HG02678 (cell line): ENCODE data around the gene MAMDC4.
"Not testable (repeated sequence)": the region's sequence is repeated elsewhere in the genome, so short reads cannot be mapped to it uniquely, and the experiment has no call there.

Source experiments
- ATAC-seq: cut with Tn5 transposase; IDR thresholded peaks from one replicate; pipeline ENCODE4 v1.9.1; 2021; ENCODE audit warnings: mild to moderate bottlenecking, moderate library complexity; ENCODE audit not compliant: unreplicated experiment

Gene MAMDC4

DNA sequence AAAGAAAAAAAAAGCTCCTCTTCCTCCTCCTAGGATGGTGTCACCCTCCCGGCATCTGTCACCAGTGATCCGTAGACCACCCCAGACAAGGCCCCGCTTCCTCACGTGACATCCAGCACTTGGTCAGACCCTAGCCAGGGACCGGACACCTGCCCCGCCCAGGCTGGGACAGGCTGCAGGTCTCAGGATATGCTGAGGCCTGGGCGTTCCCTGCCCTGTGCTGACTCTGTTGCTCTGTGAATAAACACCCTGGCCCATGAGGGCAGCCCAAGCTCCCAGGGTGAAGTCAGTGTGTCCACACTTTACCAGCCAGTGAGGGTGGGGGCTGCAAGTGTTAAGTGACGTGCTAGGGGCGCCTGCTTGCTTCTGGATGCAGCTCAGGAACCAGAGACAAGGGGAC lies 8.4 kb downstream of the MAMDC4 start:
- ATAC-seq: no peak

GRCh38 chr9:136860933-136861873 lies 9.1 kb downstream of the MAMDC4 start:
- ATAC-seq: no peak

DNA sequence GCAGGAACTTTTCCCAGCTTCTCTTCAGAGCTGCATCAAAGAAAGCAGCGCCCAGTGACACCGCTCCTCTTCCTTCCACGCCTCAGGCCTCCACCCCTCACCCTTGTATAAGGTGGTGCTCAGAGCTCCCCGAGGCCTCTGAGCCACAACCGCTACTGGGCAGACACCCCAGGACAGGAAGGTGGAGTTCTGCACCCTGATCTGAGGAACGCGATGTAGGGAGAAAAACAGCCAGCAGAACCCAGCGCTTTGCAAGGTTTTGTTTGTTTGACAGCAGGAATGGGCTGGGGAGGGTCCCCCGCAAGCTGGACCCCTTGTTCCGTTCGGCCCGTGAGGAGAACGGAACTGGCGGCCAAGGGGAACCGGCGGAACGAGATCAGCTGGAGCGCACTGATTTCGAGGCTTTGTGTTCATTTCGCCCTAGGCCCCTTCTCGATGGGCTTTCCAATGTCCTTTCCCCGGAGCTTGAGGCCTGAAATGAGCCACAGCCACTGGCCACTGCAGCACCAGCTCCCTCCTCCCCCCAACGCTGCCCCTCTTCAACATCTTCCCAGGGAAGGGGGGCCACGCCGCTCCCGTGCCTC lies 9.8 kb downstream of the MAMDC4 start:
- ATAC-seq: no peak

DNA sequence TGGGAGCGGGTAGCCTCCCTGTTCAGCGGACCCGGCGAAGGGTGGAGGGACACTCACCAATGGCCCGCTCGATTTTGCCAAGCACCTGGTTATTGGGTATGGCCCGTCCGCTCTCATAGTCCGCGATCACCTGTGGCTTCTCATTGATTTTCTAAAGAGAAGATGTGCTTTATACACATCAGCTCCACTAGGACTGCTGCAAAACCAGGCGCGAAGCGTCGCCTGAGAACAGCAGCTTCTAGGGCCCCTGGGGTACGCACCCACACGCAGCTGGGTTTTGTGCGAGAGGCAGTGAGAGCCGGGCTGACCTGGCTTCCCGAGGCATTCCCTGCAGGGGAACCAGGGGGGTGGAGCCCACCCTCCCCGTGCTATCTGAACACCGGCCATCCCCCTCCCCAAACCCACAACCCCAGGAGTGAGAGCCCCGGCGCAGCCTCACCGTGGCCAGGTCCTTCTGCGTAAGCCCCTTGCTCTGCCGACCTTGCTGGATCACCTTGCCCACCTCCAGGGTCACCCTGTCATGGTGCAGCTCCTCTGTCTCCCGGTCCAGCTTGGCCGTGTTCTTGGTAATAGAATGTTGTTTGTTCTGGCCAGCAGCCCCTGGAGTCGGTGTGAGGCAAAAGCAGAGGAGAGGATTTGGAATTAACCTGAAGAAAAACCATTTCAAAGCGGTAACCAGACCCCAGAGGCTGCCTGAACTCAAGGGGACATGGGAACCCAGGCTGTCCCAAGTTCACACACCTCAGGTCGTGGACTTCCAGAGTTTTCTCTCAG lies 10.9 kb downstream of the MAMDC4 start:
- no peak for ATAC-seq

- no peak for ATAC-seq
These were observed 11.6 kb downstream of the MAMDC4 start for GRCh38 chr9:136863623-136864273.

GRCh38 chr9:136865041-136865767 lies 13.1 kb downstream of the MAMDC4 start:
- ATAC-seq: no peak

GRCh38 chr9:136865768-136866103 lies 13.6 kb downstream of the MAMDC4 start:
- peak; percentile 4 for ATAC-seq

DNA sequence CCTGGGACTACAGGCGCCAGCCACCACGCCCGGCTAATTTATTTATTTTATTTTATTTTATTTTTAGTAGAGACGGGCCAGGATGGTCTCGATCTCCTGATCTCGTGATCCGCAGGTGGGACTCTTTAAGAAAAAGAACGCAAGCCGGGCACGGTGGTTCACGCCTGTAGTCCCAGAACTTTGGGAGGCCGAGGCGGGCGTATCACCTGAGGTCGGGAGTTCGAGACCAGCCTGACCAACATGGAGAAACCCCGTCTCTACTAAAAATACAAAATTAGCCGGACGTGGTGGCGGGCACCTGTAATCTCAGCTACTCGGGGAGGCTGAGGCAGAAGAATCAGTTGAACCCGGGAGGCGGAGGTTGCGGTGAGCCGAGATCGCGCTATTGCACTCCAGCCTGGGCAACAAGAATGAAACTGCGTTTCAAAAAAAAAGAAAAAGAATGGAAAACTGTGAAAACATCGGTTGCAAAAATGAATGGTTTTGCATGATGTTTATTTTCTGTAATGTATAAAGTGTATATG lies 14.8 kb downstream of the MAMDC4 start:
- not testable (repeated sequence) for ATAC-seq

DNA sequence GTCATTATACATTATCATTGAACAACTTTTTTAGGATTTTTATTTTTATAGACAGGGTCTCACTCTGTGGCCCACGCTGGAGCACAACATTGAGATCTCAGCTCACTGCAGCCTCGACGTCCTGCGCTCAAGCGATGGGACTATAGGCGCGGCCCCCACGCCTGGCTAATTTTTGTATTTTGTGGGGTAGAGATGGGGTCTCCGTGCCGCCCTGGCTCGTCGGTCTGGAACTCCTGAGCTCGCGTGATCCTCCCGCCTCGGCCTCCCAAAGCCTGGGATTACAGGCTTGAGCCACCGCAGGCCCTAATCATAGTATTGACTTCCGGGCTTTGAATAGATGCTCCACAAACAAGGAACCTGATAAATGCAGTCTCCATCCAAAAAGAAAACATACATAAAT lies 15.3 kb downstream of the MAMDC4 start:
- no peak for ATAC-seq

GRCh38 chr9:136867917-136868316 lies 15.8 kb downstream of the MAMDC4 start:
- no peak for ATAC-seq

GRCh38 chr9:136868644-136869043 lies 16.5 kb downstream of the MAMDC4 start:
- ATAC-seq: no peak

- not testable (repeated sequence) for ATAC-seq
These were observed 17.5 kb downstream of the MAMDC4 start for GRCh38 chr9:136869611-136870010.

- no peak for ATAC-seq
These were observed 23.0 kb downstream of the MAMDC4 start for GRCh38 chr9:136875155-136875554.

GRCh38 chr9:136876476-136876875 lies 24.3 kb downstream of the MAMDC4 start:
- ATAC-seq: no peak

DNA sequence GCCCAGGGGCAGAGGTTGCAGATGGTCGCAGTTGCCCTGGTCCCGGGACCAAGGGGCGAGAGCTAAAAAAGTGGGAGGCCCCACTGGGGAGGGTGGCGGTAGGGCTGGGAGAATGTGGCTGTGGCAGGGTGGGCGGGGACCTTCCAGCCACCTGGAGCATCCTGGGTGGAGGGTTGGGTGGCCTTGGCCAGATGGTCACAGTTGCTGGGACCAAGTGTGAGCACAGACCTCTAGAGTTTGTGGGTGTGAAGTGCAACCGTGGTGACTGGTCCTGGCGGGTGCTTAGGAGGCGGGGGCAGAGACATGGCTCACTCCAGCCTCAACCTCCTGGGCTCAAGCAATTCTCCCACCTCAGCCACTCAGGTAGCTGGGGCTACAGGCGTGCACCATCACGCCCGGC lies 28.5 kb downstream of the MAMDC4 start:
- no peak for ATAC-seq

- ATAC-seq: no peak
These were observed 29.6 kb downstream of the MAMDC4 start for GRCh38 chr9:136881691-136882108.

GRCh38 chr9:136882109-136882946 lies 30.2 kb downstream of the MAMDC4 start:
- no peak for ATAC-seq

GRCh38 chr9:136882947-136883283 lies 30.8 kb downstream of the MAMDC4 start:
- not testable (repeated sequence) for ATAC-seq

GRCh38 chr9:136883670-136884069 lies 31.5 kb downstream of the MAMDC4 start:
- not testable (repeated sequence) for ATAC-seq
